Measurements from ENCODE around the gene GPR87.

GPR87 gene

GRCh38 chr3:151282921-151283320 lies 33.7 kb downstream of the GPR87 start:
- peak in 1 of 14 donors; percentile 4 for DNase-seq

DNA sequence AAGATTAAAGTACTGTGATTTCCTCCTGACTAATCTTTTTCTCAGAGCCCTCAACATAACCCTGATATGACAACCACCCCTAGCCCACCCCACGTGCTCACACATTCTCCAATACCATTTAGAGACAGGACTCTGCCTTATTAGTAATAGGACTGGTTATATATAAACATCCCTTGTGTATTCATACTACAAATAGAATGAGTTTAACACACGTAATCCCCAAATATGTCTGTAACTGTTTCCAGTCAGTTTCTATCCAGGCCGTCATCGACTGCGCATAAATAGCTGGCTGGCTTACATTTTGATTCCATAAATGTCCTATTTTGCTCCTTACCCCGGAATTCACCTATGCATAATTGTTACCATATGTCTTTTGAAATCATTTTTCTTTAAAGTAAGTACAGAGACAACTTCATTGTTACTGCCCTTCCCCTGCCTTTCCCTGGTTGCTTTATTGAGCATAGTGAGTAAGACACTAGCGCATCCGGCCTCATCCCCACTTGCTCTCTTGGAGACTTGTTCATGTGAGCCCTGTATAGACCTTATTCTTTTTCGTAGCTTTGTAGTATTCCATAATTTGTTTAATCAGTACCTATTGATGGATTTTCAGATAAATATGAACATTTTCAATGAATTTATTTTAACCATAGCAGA lies 34.8 kb downstream of the GPR87 start:
- DNase-seq, result no peak

DNA sequence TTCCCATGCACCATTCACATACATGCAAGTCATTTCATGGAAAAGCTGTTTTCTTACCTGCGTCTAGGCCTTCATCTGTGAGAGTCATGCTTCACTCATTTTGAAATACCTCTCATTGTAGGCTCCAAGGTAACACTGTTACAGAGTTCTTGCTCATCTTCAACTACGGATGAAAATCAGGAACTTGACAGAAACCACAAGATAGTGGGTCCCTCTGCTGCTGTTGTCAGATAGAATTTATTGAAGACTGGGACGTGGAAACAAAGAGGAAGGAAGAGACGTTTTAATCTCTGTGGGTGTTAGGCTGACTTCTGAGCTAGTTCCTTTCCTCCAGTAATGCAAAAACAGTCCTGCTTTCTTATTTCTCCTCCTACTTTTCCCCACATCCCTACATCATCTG lies 38.4 kb downstream of the GPR87 start, which contains the start of gene P2RY14:
P2RY14 (minus strand) TSS at position 313 of the 400 bp plus-strand sequence. CDS start 64,226 bp downstream, outside the sequence.
- no peak for DNase-seq

GRCh38 chr3:151276687-151277042 lies 40.0 kb downstream of the GPR87 start:
- no peak for DNase-seq

DNA sequence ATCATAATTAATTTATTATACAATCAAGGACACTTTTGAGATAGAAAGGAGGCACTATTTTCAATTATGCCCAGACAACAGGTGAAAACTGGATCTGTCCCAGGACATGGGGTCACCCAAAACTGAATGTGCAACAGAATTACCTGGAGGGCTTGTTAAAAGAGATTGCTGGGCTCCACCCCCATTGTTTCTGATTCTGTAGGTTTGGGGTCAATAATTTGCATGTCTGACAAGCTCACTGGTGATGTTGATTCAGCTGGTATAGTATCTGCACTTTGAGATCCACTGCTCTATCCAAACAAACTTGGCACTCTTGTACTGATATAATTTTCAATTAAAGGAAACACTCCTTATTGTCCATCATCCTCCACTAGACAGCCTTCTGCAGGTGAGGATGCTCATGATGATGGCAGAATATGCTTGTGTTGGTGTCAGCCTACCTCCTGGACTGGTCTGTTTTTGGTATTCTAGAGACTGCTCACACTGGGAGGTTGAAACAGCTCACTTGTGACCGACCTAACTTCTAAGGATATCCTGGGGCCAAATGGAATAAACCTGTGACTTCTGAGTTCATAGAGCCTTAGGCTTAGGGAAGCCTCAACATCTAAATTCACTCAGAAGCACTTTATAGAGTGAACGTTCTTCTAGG lies 40.5 kb downstream of the GPR87 start:
- no peak for DNase-seq

DNA sequence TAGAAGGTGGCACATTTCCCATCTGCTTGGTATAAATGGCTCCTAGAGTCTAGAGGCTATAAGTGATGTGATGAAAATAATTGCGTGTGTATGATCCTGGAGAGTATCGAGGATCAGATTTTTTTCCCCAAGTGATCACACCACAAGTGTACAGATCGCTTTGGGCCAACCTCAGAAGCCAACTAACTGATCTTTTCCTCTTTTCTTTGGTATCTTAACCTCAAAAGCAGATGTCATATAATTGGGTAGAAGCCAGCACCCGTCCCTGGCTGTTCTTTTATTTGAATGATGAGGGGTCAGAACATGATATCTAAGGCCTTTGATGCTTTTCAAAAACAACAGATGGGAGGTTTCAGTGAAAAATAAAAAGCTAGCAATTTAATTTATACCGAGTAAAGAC lies 41.5 kb downstream of the GPR87 start:
- DNase-seq, result no peak

DNA sequence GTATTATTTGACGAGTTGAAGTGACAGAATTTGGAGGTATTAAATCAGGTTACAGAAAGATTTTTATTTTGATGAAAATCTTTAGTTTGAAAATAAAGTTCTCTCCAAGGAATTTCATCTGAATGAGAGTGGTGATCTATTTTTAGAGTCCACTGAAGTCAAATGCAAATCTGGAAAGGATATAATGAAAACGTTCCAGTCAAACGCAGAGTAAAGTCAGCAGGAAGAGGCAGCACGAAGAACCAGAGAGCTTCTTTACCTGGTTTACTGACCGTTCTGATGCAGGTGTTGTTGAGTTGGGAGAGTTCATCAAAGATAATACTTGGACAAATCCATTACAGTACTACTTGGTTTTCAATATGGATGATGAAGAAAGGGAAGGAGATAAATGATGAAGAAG lies 47.0 kb downstream of the GPR87 start:
- DNase-seq, result no peak

DNA sequence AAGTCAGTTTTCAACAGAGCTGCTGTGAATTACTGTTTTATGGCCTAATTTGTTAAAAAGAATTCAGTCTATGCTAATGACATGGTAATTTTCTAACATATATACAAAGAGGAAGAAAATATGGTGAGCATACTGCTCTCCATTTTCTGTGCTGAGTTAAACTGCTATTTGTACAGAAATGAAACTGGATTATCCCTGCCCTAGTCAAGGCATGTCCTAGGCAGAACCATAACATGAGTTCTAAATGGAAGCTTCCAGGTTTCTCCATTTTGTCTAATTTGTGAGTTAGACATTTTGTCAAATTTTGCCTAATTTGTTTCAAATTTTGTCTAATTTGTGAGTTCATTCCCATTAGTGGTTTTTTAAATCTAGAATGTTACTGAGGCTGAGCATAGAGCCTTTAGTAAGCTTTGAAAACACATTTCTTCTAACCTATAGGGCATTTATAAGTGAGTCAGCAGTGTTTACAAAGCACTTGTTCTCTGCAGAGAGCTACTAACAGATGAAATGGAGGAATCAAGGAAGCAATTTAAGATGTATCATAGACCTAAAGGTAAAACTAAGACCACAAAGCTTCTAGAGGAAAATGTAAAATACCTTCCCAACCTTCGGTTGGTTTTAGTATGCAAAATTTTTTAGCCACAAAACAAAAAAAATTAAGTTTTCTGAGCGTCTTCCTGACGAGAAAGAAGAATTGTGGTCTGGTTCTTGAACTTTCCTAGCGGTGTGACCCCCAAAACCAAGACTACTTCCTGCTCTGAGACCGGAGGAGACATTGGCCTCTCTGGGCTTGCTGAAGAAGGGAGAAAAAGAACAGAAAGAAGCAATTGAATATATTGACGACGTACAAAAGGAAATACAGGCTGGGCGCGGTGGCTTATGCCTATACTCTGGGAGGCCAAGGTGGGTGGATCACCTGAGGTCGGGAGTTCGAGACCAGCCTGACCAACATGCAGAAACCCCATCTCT lies 48.1 kb downstream of the GPR87 start:
- DNase-seq, result no peak

- no peak for DNase-seq
These were observed 49.6 kb downstream of the GPR87 start for GRCh38 chr3:151267066-151267465.

- DNase-seq, result peak in 5 of 14 donors; percentile 5 to 39 (median 23)
These were observed 50.8 kb downstream of the GPR87 start for GRCh38 chr3:151265866-151266265.

DNA sequence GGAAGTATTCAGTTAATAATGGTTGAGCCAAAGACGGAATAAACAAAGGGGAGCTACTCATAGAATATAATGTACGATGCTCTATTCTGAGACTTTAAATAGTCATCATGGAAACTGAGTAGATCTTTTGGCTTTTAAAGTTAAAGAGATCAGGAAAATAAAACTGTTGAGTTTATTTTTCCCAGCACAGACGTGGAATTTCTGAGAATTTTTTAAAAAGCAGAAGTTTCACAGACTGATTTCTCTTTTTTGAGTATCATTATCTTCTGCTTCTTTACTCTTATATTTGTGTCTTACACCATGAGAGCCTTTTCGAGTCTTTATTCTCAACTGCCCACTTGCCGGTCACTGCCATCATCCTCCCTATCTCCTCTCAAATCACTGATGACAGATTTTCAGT lies 51.5 kb downstream of the GPR87 start:
- no peak for DNase-seq

- DNase-seq, result no peak
These were observed 52.0 kb downstream of the GPR87 start for GRCh38 chr3:151264605-151265004.

DNA sequence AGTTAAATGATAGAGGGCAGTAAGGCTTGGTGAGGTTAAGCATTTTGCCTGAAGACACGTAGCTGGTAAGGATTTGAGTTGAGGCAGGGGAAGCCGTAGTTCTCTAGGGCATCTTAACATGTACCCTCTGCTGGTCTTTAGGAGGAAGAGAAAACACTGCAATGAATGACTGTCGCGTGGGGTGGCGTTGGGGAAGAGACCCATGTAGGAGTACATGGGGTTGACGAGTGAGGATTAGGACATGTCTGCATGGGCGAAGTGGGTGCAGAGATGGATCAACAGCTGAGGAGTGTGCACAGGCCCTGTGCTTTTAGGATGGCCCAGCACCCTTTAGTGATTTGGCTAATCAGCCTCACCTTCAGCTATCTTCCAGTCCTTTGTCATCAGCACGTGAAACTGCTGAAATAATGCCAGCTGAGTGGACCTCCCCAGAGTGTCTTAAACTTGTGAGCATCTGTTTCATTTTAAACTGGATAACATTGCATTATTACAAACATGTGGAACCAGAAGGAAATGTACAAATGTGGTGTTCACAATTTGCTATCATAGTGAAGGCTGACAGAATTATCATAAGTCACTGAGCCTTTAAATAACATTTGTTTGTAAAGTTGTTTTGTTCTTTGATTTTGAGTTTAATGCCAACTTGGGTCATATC lies 53.6 kb downstream of the GPR87 start:
- DNase-seq, result no peak

- DNase-seq, result no peak
These were observed 57.0 kb downstream of the GPR87 start for GRCh38 chr3:151259664-151260063.

GRCh38 chr3:151256749-151257148 lies 59.9 kb downstream of the GPR87 start:
- DNase-seq, result no peak

- no peak for DNase-seq
These were observed 67.8 kb downstream of the GPR87 start for GRCh38 chr3:151248772-151249337.
